Glutamatergic neuron (in vitro differentiated cells): ENCODE measurements around the gene PCBD2. TPM values are rescaled to one million over a fixed set of nuclear protein-coding genes. Genes with fewer than 3 reads are reported as not detected.

Experiments
- DNase-seq: peaks from one replicate; pipeline ENCODE4 v3.0.0; 2022
- H3K27ac Mint-ChIP-seq: one replicate; pipeline ENCODE4 v1.8.0; 2020; ENCODE audit warnings: mild to moderate bottlenecking, mixed read lengths, inconsistent platforms; ENCODE audit not compliant: unreplicated experiment
- H3K27me3 Mint-ChIP-seq: one replicate; pipeline ENCODE4 v1.8.0; 2020; ENCODE audit warnings: mild to moderate bottlenecking, moderate library complexity, mixed read lengths, inconsistent platforms; ENCODE audit not compliant: unreplicated experiment
- H3K36me3 Mint-ChIP-seq: one replicate; pipeline ENCODE4 v1.8.0; 2020; ENCODE audit warnings: mild to moderate bottlenecking, mixed read lengths, inconsistent platforms; ENCODE audit not compliant: unreplicated experiment
- H3K4me1 Mint-ChIP-seq: one replicate; pipeline ENCODE4 v1.8.0; 2020; ENCODE audit warnings: mild to moderate bottlenecking, low read depth, mixed read lengths, inconsistent platforms; ENCODE audit not compliant: unreplicated experiment
- H3K4me3 Mint-ChIP-seq: one replicate; pipeline ENCODE4 v1.8.0; 2020; ENCODE audit warnings: mild to moderate bottlenecking, mixed read lengths, inconsistent platforms; ENCODE audit not compliant: unreplicated experiment
- H3K9me3 Mint-ChIP-seq: one replicate; pipeline ENCODE4 v1.8.0; 2020; ENCODE audit warnings: mild to moderate bottlenecking, moderate library complexity, mixed read lengths, inconsistent platforms; ENCODE audit not compliant: unreplicated experiment
- CTCF ChIP-seq: fragments of 200-600 bp; sonication (generic); IDR thresholded peaks from one replicate; pipeline ENCODE4 v1.5.0; 2021; ENCODE audit not compliant: partially characterized antibody, unreplicated experiment
- total RNA-seq: library from RNA; stranded (reverse); fragmentation: NEBNext Ultra II Directional; extraction: Animal tissue kit (Norgen Biotek cat#: 25700); gene quantifications from one replicate; pipeline ENCODE4 v1.2.1, GENCODE V29; 2021; ENCODE audit not compliant: unreplicated experiment

Gene PCBD2
- total RNA-seq, 1 donor from 2014 or later = 9.9 TPM

GRCh38 chr5:134957920-134958608, 53.1 kb downstream of the PCBD2 start:
- Mint-ChIP-seq H3K27ac (no peak overlapping the region), H3K27me3 (no peaks in the 10 kb centered on the region), H3K9me3 (no peaks in the 10 kb centered on the region), H3K4me3 (no peak overlapping the region), H3K36me3 (peaks cover 9% of the 10 kb centered on the region), H3K4me1 (peaks cover 2% of the 10 kb centered on the region)
- no peak for DNase-seq
- TF ChIP-seq CTCF = no peak

GRCh38 chr5:134958755-134959154, 53.8 kb downstream of the PCBD2 start:
- H3K27ac Mint-ChIP-seq = no peak overlapping the region
- no peaks in the 10 kb centered on the region for H3K27me3 Mint-ChIP-seq
- H3K4me1 Mint-ChIP-seq = peaks cover 2% of the 10 kb centered on the region
- no peak for TF ChIP-seq CTCF
- H3K4me3 Mint-ChIP-seq = no peak overlapping the region
- no peaks in the 10 kb centered on the region for H3K9me3 Mint-ChIP-seq
- H3K36me3 Mint-ChIP-seq = peaks cover 9% of the 10 kb centered on the region
- no peak for DNase-seq

GRCh38 chr5:134963098-134963497, 58.2 kb downstream of the PCBD2 start:
- H3K9me3 Mint-ChIP-seq = peaks cover 4% of the 10 kb centered on the region
- no peak overlapping the region for H3K4me3 Mint-ChIP-seq
- H3K4me1 Mint-ChIP-seq = peaks cover 20% of the 10 kb centered on the region
- no peak for TF ChIP-seq CTCF
- peaks cover 7% of the 10 kb centered on the region for H3K27me3 Mint-ChIP-seq
- no peaks in the 10 kb centered on the region for H3K36me3 Mint-ChIP-seq
- DNase-seq = no peak
- H3K27ac Mint-ChIP-seq = no peak overlapping the region

- no peak for TF ChIP-seq CTCF
- no peak for DNase-seq
- no peak overlapping the region for H3K27ac Mint-ChIP-seq
- no peak overlapping the region for H3K4me3 Mint-ChIP-seq
- peaks cover 20% of the 10 kb centered on the region for H3K4me1 Mint-ChIP-seq
- peaks cover 4% of the 10 kb centered on the region for H3K9me3 Mint-ChIP-seq
- peaks cover 7% of the 10 kb centered on the region for H3K27me3 Mint-ChIP-seq
- H3K36me3 Mint-ChIP-seq = no peaks in the 10 kb centered on the region
Measured at GRCh38 chr5:134964359-134965270, 59.7 kb downstream of the PCBD2 start.
